GM19328 (cell line): Measurements from ENCODE around the gene ENTPD8.
"Not testable (repeated sequence)": the region's sequence is repeated elsewhere in the genome, so short reads cannot be mapped to it uniquely, and the experiment has no call there.

ENCODE experiments used
- ATAC-seq: cut with Tn5 transposase; IDR thresholded peaks from one replicate; pipeline ENCODE4 v1.9.1; 2021; ENCODE audit warnings: mild to moderate bottlenecking, moderate library complexity; ENCODE audit not compliant: unreplicated experiment

ENTPD8 gene

DNA sequence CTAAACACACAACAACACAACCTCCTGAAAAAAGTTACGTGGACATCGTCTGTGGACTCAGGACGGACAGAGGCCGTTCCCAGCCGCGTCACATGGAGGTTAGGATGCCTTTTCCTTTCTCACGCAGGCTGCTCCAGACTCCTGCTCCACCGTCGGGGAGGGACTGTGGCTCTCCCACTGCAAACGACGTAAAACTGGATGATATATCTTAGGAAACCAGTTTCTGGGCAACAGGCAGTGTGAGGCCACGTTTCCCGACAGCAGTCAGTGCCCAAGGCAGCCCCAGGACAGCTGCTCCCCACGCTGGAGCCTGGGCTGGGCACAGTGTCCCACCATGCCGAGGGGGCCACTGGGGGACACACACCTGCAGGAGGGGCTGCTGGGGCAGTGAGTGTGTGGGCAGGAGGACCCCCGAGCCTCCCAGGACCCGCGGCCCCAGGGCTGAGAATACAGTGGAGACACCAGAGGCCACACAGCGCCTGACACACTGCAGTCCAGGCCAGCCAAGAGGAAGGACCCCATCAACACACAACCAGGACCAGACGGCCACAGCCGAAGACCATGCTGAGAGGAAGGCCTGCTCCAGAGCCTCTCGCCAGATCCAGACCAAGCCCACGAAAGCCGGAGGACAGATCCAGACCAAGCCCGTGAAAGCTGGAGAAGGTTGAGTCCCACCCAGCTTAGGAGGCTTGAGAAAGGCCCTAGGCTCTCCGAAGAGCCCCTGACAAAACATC, 44.4 kb downstream of the ENTPD8 start:
- ATAC-seq = no peak

DNA sequence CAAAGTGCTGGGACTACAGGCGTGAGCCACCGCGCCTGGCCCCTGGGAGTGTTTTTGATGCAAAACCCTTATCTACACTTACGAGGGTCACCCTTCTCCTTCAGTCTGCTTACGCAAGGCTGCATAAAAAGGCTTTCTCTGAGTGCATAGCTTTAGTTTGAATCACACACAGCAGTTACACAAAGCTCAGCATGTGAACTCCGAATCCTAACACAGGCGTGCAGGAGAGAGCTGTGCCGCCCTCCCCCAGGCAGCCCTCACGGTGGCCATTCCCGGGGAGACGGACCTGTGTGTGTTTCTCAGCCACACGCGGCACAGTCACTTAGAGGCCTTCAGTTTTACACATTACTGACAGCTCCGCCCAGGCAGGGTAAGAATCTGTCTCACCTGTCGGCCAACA, 44.9 kb downstream of the ENTPD8 start:
- no peak for ATAC-seq

DNA sequence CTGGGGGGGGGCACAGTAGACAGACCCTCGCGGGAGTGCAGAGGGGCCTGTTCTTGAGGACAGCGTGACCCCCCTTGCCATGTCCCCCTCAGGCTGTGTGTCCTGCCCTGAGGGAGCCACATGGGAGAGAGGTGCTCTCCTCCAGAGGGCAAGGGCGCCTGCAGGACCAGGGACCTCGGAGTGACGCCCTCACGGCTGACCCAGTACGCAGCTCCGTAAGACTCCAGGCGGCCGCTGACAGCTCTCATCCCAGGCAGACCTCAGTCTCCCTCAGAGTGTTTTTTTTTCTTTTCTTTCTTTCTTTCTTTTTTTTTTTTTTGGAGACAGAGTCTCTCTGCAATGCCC, 45.5 kb downstream of the ENTPD8 start:
- no peak for ATAC-seq

DNA sequence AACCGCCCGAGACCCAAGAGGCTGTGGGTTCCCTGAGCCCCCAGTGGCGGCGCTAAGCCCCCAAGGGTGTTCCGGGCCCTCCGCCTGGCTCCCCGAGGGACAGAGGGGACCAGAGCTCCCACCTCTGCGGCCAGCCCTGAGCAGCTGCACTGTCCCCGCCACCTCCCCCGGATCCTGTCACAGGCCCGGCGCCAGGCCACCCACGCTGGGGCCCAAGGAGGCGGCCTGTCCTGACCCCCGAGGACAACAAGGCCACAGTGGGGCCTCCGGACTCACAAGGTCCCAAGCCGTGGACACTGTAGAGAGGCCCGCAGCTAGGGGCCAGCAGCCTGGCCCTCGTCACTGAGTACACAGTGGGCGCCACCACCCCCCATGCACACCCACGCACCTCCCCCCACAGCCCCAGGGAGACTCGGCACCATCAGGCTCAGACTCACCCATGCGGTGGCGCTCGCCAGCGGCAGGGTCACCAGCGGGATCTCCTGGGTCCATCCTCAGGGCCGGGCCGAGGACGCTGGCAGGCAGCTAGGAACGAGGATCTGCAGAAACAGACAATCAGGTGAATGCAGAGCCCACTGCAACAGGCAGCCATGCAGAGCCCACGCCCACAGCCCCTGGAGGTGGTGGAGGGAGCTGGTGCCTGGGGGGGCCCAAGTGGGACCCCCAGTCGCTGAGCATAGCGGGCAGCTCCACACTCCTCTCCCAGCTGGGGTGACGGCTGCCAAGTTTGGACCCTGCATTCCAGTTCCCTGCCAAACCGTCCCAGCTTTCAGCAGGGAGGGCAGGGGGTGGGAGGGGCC, 46.1 kb downstream of the ENTPD8 start:
- ATAC-seq = no peak

DNA sequence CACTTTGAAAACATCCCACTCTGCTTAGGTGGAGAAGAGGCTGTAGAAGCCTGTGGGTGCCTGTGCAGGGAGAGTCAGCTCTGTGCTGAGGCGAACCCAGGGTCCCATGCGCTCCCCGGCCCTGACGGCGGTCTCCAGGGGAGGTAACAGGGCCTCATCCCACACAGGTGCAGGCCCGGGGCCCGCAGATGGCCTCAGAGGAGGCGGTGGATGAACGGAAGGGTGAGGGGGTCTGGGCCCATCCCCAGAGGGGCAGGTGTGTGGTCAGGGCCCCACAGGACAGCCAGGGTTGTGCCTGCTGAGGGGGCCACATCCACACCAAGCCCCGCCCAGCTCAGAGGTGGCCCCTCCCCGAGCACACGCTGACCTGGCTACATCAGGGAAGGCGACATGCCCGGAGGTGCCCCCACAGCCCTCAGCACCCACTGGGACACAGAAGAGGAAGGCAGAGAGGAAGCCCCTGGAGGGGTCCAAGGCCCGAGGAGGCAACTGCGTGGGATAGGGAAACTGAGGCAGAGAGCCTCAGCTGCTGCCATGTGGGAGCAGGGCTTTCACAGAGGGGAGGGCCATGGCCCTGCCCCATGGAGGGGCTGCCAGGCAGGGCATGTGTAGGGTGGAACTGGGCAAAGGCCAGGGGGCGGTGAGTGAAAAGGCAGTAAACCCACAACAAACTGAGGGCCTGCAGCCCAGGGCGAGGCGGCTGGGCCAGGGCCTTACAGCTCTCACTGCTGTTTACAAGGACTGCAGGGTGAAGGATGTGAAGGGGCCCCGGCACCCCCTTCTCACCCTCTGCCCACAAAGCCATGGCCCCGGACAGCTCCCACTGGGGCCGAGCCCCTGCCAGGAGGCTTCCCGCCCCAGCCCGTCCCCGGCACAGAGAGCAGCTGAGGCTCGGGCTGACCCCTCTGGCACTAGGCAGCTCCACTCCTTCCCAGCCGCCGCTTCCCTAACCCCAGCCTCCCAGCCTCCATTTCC, 47.7 kb downstream of the ENTPD8 start:
- no peak for ATAC-seq

DNA sequence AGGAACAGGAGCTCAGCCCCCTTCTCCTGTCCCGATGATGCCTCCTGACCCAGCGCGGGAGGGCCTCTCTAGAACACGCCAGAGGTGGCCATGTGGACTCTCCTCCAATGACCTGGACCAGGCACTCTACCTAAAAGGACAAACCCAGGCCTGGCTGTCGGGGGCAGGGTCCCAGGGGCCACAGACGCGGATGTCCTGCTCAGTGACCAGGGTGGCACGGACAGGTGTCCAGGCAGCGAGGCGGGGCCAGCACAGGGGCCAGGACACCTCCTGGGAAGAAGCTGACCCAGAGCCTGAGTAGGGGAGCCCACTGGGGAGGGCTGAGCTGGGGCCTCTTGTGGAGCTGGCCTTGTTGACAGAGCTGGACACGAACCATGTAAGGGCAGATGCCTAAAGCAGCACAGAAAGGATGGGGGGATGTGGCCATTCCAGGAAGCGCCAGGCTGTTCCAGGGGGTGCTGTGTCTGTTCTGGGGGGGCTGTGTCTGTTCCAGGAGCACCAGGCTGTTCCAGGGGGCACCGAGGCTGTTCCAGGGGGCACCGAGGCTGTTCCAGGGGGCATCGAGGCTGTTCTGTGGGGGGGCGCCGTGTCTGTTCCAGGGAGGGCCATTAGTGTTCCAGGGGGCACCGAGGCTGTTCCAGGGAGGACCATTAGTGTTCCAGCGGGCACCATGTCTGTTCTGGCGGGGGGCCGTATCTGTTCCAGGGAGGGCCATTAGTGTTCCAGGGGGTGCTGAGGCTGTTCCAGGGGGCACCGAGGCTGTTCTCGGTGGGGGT, 48.7 kb downstream of the ENTPD8 start:
- no peak for ATAC-seq

DNA sequence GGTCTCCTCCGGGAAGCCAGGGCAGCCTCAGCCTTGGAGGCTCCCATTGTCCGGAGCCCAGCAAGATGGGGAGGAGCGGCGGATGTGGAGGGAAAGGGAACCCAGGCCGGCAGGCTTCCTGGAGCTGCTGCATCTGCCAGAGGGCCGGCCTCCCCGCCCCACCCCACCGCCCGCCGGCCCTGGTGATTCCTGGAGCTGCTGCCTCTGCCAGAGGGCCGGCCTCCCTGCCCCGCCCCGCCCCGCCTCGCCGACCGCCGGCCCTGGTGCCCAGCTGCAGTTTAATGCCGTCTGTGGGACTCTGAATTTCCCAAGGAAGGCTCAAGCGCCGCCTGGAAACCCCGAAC, 49.8 kb downstream of the ENTPD8 start:
- no peak for ATAC-seq

DNA sequence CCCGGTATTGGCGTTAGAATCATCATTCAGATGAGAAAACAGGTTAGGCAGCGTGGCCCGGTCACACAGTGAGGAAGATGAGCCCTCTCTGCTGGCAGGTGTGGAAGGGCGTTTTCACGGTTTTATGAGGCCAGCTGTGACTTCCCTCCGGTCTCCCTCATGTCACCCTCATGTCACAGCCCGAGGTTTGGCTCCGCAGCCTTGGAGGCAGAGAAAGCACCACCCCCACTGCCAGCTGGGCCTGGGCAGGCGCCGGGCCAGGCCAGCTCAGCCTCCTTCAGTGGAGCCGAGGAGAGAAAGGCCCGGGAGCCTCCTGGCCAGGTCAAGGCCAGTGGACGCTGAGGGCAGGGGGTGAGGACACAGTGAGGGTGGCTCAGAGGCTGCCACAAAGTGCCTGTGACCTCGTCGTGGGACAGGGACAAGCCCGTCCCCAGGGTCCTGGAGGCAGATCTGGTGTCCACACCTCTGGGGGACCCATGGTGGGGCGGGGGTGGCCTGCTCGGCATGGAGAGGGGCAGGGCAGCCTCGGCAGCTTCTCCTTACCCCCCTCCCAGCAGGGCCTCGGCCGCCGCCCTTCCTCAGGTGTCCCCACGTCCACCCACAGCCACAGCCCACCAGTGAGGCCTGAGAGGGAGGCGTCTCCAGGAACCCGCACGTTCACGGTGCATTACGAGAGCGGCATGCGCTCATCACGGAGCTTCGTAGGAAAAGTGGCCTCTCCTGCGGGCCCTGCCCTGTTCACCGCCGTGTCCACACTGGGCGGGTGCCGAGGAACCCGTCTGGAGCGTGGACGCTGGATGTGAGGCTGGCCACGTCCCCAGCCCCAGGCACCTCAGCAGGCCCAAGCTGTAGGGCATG, 50.4 kb downstream of the ENTPD8 start:
- no peak for ATAC-seq

DNA sequence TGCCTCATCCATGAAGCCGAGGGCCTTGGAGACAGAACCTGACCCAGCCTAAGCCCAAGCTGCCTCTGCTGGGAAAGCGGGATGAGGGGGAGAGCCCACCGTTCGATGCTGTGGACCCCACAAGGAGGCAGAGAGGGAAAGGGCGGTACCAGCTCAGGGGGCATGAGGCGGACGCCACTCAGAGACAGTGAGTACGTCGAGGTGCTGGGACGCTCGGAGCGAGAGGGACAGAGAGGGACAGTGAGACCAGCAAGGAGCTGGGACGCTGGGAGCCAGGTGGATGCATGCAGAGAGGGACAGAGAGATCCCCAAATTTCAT, 51.8 kb downstream of the ENTPD8 start:
- ATAC-seq = no peak

DNA sequence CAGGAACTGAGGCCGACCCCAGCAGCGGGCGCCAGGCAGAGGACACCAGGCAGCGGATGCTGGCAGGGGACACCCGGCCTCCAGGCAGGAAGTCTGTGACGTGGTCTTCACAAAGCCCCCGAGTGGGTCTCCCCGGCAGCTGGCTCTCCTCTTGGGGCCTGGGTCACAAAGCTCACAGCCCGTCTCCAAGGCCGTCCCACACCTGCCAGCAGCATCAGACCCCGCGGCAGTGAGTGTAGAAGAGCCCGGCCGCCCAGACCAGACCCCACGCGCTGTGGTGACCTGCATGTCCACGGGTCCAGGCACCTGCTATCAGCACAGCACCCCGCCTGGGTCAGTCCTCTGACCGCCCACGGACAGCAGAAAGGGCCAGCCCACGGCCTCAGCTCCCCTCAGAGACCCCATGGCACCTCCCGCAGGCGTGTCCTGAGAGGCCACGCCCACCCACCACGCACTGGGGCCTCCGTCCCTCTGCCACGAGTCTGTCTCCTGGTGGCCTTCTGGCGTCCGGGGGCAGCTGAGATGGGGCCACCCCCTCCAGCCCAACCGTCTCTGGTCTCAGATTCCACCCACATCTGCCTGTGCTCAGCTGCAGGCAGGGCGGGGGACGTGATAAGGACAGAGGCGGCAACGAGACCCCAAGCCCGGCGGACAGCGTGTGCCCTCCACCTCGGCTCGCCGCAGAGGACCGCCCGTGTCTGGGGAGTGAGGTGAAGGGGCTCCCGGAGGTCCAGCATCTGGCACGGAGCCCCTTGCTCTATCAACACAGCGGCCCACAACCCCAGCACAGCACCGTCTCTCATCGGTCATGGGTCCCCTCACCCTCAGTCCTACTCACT, 52.3 kb downstream of the ENTPD8 start:
- no peak for ATAC-seq

DNA sequence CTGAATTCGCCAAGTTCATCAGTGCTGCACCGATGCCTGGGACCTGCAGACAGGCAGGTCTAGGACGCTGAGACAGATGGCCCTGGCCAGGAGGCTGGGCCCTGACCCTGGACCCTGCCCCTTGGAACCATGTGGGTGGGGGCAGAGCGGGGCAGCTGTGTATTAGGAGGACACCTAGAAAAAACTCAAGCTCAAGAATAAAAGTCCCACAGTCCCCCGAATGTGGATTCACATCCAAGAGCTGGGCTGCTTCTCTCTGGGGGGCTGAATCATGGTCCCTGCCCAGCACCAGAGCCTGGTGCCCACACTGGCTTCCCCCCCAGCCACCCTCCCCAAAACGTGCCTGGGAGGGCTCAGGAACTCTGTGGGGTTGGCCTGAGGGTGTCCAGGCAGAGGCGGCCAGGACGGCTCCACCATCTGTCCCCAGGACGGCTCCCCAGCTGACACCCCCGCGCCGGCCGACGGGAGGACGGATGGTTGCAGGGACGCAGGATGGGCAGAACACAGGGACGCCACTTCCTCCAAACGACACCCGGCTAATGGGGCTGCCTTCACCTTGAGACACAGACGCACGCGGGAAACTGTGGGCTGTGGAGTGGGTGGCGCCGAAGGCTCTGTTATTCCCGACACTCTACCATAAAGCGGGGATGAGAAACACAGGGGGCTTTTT, 53.1 kb downstream of the ENTPD8 start:
- no peak for ATAC-seq

DNA sequence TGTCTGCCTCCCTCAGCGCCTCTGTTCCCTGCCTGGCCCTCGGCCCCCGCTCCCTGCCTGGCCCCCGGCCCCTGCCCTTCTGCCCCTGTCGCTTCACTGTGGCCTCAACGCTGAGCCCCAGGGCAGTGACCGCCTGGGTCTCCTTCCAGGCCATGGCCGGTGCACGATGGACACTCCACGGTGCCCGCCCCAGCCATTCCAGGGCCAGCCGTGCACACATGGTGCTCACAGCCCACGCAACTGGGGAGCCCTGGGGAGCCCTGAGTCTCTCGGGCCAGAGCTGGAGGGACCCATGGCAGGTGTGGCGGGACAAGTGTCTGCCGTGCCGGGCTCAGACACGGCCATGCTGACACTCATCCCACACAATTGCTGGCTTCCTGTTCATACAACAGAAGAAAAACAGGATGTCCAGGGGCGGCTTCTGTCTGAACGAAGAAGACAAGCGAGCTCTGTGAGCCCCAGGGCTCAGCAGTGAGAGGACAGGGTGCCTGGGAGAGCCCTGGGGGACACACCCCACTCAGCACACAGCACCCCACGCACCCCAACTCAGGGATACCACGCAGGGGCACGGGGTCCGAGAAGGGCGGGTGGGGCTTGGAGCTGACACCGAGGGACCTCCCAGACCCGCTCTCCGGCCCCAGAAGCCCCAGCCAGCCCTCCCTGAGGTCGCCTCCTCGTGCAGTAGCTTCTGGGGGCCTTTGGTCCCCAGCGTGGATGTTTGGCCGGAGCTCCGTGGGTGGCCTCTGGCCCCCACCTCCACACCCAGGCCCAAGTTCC, 53.9 kb downstream of the ENTPD8 start:
- ATAC-seq = no peak

DNA sequence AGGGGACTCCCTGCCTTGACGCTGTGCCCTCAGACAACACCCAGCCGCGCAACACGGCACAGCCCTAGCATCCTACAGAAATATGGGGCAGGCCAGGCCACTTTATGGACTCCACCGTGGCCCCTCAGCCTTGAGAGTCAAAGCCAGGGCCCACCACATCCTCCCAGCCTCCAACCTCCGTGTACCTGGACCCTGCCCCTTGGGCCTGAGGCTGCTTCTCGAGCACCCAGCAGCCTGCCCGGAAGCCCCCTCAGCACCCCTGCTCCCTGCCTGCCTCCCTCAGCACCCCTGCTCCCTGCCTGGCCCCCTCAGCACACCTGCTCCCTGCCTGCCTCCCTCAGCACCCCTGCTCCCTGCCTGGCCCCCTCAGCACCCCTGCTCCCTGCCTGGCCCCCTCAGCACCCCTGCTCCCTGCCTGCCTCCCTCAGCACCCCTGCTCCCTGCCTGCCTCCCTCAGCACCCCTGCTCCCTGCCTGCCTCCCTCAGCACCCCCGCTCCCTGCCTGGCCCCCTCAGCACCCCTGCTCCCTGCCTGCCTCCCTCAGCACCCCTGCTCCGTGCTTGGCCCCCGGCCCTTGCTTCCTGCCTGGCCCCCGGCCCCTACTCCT, 54.5 kb downstream of the ENTPD8 start:
- not testable (repeated sequence) for ATAC-seq

DNA sequence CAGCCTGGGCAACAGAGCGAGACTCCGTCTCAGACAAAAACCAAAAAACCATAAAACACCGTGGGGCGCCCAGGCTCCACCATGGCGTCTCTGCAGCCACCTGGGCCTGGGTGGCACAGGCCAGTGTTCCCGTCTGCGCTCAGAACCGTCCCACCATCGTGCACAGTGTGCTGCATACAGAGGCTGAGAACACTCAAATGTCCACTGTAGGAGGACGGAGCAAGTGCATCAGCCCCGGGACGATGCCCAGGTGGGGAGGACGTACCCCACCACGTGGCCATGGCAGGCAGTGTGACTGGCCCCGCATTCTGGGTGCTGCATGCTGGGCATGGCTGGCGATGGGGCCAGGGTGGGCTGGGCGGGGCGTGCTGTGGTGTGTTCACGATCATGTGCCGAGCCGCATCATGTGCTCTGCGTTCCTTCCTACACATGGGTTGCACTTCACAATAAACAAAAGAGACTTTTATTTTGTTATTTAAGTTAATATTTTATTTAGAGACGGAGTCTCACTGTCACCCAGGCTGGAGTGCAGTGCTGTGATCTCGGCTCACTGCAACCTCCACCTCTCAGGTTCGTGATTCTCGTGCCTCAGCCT, 56.0 kb downstream of the ENTPD8 start:
- ATAC-seq = no peak
